ENCODE measurements around the gene CKAP2L. TPM values are rescaled to one million over a fixed set of nuclear protein-coding genes. Genes with fewer than 3 reads are reported as not detected.

The CKAP2L gene
- total RNA-seq, 4 donors from 2014 or later, result 0.64 to 33.0 (median 2.2) TPM; not detected in 1

DNA sequence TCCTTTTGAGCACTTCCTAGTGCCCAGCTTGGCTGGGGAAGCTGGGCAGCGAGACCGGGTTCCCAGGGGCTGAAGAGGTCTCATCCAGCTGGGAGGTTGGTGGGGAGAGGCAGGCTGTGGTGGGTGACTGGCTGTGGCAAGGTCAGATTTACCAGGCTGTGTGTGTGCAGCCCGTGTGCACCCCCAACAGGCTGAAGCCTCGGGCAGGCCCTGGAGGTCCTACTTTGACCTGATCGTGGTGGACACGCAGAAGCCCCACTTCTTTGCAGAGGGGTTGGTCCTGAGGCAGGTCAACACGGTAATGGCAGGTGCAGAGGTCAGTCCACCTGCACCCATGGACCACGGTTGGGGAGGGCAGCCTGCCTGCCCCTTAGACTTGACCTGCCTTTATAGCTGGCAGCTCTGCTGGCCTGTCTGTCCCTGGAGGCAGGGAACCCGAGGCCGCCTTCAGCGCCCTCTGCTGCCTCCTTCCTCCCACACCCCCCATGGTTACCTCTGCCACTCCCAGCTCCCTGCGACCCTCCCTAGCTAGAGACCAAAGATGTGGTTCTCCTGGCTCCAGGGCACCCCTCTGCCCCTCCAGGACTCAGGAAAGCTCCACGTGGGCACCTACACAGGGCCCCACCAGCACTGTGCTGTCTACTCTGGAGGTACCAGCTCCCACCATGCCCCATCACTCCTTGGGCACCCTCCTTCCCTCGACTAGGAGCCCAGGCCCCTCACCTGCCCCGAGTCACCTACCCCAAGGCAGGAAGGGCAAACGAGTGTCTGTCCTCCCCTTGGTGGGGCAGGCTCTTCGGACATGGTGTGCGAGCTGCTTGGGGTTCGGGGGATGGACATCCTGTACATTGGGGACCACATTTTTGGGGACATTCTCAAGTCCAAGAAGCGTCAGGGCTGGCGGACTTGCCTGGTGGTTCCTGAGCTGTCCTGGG lies 39.6 kb downstream of the CKAP2L start:
- Histone ChIP-seq H3K9me3 (no peaks in the 10 kb centered on the region), H3K27ac (no peak overlapping the region), H3K4me3 (no peak overlapping the region), H3K27me3 (no peaks in the 10 kb centered on the region), H3K36me3 (no peaks in the 10 kb centered on the region), H3K4me1 (peaks cover 0 to 3% (median 3%) of the 10 kb centered on the region in 4 donors)
- no peak for DNase-seq
- WGBS, 2 donors (ENCODE audit: low coverage in 1 of 2), result 70 to 78% methylated on average over 2 to 21 of the region's 21 CpGs
- intact Hi-C loops (cut with DNase I; ENCODE audit: low total_unique reads), result no loop called here
- TF ChIP-seq EP300 (IDR thresholded peaks at IDR 0.05; ENCODE audit: low read depth) (no peak), POLR2AphosphoS5 (IDR thresholded peaks at IDR 0.05) (no peak), POLR2A (IDR thresholded peaks at IDR 0.05) (no peak)
- TF ChIP-seq, protein P1, sequence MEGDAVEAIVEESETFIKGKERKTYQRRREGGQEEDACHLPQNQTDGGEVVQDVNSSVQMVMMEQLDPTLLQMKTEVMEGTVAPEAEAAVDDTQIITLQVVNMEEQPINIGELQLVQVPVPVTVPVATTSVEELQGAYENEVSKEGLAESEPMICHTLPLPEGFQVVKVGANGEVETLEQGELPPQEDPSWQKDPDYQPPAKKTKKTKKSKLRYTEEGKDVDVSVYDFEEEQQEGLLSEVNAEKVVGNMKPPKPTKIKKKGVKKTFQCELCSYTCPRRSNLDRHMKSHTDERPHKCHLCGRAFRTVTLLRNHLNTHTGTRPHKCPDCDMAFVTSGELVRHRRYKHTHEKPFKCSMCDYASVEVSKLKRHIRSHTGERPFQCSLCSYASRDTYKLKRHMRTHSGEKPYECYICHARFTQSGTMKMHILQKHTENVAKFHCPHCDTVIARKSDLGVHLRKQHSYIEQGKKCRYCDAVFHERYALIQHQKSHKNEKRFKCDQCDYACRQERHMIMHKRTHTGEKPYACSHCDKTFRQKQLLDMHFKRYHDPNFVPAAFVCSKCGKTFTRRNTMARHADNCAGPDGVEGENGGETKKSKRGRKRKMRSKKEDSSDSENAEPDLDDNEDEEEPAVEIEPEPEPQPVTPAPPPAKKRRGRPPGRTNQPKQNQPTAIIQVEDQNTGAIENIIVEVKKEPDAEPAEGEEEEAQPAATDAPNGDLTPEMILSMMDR (IDR thresholded peaks at IDR 0.05), result no peak
- in situ Hi-C loops (cut with MboI; ENCODE audit: low pct_ligation_motif_present in 1 of 4, low pct_unique_long_range_greater_than_20kb in 1 of 4, low sequenced_read_pairs in 3 of 4), result loop anchor here (5.0 to 25.0 kb wide), 5 partner anchors 100 to 238 kb away; partner anchors contain the start of gene TTL (in 1 of the 4)

DNA sequence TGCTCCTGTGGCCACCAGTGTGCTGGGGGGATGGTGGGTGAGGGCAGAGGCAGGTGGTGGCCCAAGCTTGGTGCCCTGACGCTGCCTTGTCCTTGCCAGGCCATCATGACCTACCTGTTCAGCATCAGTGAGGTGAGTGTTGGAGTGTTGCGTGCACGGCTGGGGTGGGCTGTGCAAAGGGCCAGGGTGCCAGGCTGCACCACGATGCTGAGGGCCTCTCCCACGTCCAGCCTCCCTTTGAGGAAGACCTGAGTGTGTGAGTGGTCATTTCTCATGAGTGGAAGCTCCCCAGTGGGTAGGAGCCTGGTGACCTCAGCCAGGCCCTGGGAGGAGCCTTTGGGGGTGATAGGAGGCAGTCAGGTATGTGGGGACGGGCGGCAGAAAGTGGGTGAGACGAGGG lies 40.4 kb downstream of the CKAP2L start:
- 94% methylated on average over 8 of the region's 8 CpGs; no CpG with 5 or more reads in 1 of the 2 donors for WGBS, 2 donors (ENCODE audit: low coverage in 1 of 2)
- Histone ChIP-seq H3K4me1 (peaks cover 0 to 3% (median 3%) of the 10 kb centered on the region in 4 donors), H3K36me3 (no peaks in the 10 kb centered on the region), H3K9me3 (no peaks in the 10 kb centered on the region), H3K4me3 (no peak overlapping the region), H3K27ac (no peak overlapping the region), H3K27me3 (no peaks in the 10 kb centered on the region)
- in situ Hi-C loops (cut with MboI; ENCODE audit: low pct_ligation_motif_present in 1 of 4, low pct_unique_long_range_greater_than_20kb in 1 of 4, low sequenced_read_pairs in 3 of 4), result loop anchor here in 3 of 4 donors (5.0 to 10.0 kb wide), 2 partner anchors 99 to 102 kb away; no protein-coding TSS in a partner anchor
- TF ChIP-seq POLR2AphosphoS5 (IDR thresholded peaks at IDR 0.05) (no peak), POLR2A (IDR thresholded peaks at IDR 0.05) (no peak), EP300 (IDR thresholded peaks at IDR 0.05; ENCODE audit: low read depth) (no peak)
- TF ChIP-seq, protein P1 (IDR thresholded peaks at IDR 0.05), result no peak
- no peak for DNase-seq
- intact Hi-C loops (cut with DNase I; ENCODE audit: low total_unique reads), result no loop called here

DNA sequence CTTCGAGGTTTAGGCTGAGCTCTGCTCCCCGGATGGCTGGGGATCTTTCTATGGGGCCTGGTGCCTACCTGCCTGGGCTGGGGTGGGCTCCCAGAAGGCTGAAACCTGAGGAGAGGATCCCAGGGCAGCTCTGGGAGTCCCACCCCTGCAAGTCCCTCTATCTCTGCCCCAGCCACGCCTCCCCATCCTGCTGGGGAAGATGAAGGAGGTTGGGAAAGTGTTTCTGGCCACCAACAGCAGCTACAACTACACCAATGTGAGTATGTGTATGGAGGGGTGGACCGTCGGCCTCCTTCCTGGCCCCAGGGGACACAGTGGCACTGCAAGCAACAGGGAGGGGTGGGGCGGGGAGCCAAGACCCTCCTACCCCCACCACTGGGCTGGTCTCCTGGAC lies 40.9 kb downstream of the CKAP2L start:
- no peaks in the 10 kb centered on the region for H3K9me3 ChIP-seq
- no peak for DNase-seq
- intact Hi-C loops (cut with DNase I; ENCODE audit: low total_unique reads) (no loop called here), in situ Hi-C loops (cut with MboI; ENCODE audit: low pct_ligation_motif_present in 1 of 4, low pct_unique_long_range_greater_than_20kb in 1 of 4, low sequenced_read_pairs in 3 of 4) (loop anchor here in 3 of 4 donors (5.0 to 10.0 kb wide), 2 partner anchors 99 to 101 kb away; no protein-coding TSS in a partner anchor)
- WGBS, 2 donors (ENCODE audit: low coverage in 1 of 2), result 88% methylated on average over 6 of the region's 6 CpGs; no CpG with 5 or more reads in 1 of the 2 donors
- H3K36me3 ChIP-seq, result no peaks in the 10 kb centered on the region
- TF ChIP-seq EP300 (IDR thresholded peaks at IDR 0.05; ENCODE audit: low read depth), result no peak
- no peak overlapping the region for H3K4me3 ChIP-seq
- no peak overlapping the region for H3K27ac ChIP-seq
- H3K4me1 ChIP-seq, result peaks cover 0 to 3% (median 3%) of the 10 kb centered on the region in 4 donors
- no peaks in the 10 kb centered on the region for H3K27me3 ChIP-seq

DNA sequence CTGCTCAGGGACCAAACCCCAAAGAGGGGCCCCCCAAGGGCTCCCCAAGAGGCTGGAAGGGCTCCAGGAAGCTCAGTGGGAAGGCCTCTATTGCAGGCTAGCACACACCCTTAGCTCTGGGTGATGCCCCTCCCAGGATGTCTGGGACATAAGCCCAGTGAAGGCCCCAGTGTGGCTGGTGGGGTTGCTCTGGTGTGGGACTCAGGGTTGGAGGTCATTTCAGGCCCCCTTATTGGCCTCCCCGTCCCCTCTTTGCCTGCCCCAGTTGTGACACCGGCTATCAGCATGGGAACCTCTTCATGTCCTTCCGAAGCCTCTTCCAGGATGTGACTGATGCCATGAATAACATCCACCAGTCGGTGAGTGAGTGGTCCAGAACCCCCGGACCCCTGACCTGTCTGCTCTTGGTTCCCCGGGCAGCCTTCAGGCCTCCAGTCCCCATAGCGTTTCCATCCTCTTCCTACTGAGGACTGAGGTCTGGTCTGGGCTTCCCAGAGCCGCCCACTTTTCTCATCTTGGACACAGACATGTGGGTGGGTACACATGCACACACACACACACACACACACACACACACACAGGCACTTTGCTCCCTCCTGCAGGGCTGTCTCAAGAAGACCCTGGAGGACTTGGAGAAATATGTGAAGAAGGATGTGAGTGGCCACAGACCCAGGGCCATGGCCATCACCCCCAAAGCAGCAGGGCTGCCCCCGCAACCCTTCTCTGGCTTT lies 41.4 kb downstream of the CKAP2L start:
- H3K27me3 ChIP-seq, result no peaks in the 10 kb centered on the region
- no peaks in the 10 kb centered on the region for H3K9me3 ChIP-seq
- peaks cover 0 to 3% (median 3%) of the 10 kb centered on the region in 4 donors for H3K4me1 ChIP-seq
- H3K4me3 ChIP-seq, result no peak overlapping the region
- H3K36me3 ChIP-seq, result no peaks in the 10 kb centered on the region
- intact Hi-C loops (cut with DNase I; ENCODE audit: low total_unique reads) (no loop called here), in situ Hi-C loops (cut with MboI; ENCODE audit: low pct_ligation_motif_present in 1 of 4, low pct_unique_long_range_greater_than_20kb in 1 of 4, low sequenced_read_pairs in 3 of 4) (loop anchor here in 3 of 4 donors (5.0 to 10.0 kb wide), 2 partner anchors 98 to 101 kb away; no protein-coding TSS in a partner anchor)
- H3K27ac ChIP-seq, result no peak overlapping the region
- no peak for DNase-seq
- TF ChIP-seq POLR2A (IDR thresholded peaks at IDR 0.05), result no peak
- no peak for TF ChIP-seq EP300 (IDR thresholded peaks at IDR 0.05; ENCODE audit: low read depth)
- TF ChIP-seq, protein P1 (IDR thresholded peaks at IDR 0.05), result no peak
- no peak for TF ChIP-seq POLR2AphosphoS5 (IDR thresholded peaks at IDR 0.05)
- 93% methylated on average over 9 of the region's 9 CpGs; no CpG with 5 or more reads in 1 of the 2 donors for WGBS, 2 donors (ENCODE audit: low coverage in 1 of 2)
